GM18867 (cell line): ENCODE results near the gene C16orf92.
"Not testable (repeated sequence)": the region's sequence is repeated elsewhere in the genome, so short reads cannot be mapped to it uniquely, and the experiment has no call there.

Experiments
- ATAC-seq: cut with Tn5 transposase; IDR thresholded peaks from one replicate; pipeline ENCODE4 v1.9.1; 2021; ENCODE audit warnings: mild to moderate bottlenecking, moderate library complexity; ENCODE audit not compliant: unreplicated experiment

C16orf92 gene

GRCh38 chr16:30003670-30004423 lies 19.2 kb upstream of the C16orf92 start:
- ATAC-seq: no peak

- no peak for ATAC-seq
Observed at GRCh38 chr16:30004424-30004776, 18.6 kb upstream of the C16orf92 start.

GRCh38 chr16:30004811-30005242 lies 18.2 kb upstream of the C16orf92 start:
- no peak for ATAC-seq

GRCh38 chr16:30005341-30006094 lies 17.5 kb upstream of the C16orf92 start:
- ATAC-seq: no peak

- ATAC-seq: no peak
Observed at GRCh38 chr16:30006095-30006473, 16.9 kb upstream of the C16orf92 start.

- no peak for ATAC-seq
Observed at GRCh38 chr16:30006659-30007377, 16.2 kb upstream of the C16orf92 start.

GRCh38 chr16:30007378-30007895 lies 15.6 kb upstream of the C16orf92 start:
- ATAC-seq: no peak

- no peak for ATAC-seq
Observed at GRCh38 chr16:30009085-30009862, 13.7 kb upstream of the C16orf92 start.

- no peak for ATAC-seq
Observed at GRCh38 chr16:30009990-30010843, 12.8 kb upstream of the C16orf92 start.

GRCh38 chr16:30010844-30011713 lies 11.9 kb upstream of the C16orf92 start, which contains the start of gene DOC2A:
DOC2A (minus strand) TSS chr16:30011027; CDS start chr16:30010222, 805 bp downstream.
- ATAC-seq: no peak

- ATAC-seq: no peak
Observed at GRCh38 chr16:30011714-30012504, 11.1 kb upstream of the C16orf92 start.

- not testable (repeated sequence) for ATAC-seq
Observed at GRCh38 chr16:30012598-30012997, 10.4 kb upstream of the C16orf92 start.

GRCh38 chr16:30015450-30015849 lies 7.5 kb upstream of the C16orf92 start:
- ATAC-seq: not testable (repeated sequence)

- ATAC-seq: no peak
Observed at GRCh38 chr16:30016555-30017276, 6.3 kb upstream of the C16orf92 start.

GRCh38 chr16:30017277-30017656 lies 5.7 kb upstream of the C16orf92 start:
- ATAC-seq: no peak

GRCh38 chr16:30017937-30018336 lies 5.1 kb upstream of the C16orf92 start:
- ATAC-seq: not testable (repeated sequence)

GRCh38 chr16:30018731-30019158 lies 4.3 kb upstream of the C16orf92 start:
- no peak for ATAC-seq
